GM19023 (cell line): Measurements from ENCODE around the gene TGFB3.

Source experiments
- ATAC-seq: cut with Tn5 transposase; IDR thresholded peaks from one replicate; pipeline ENCODE4 v1.9.1; 2021; ENCODE audit warnings: mild to moderate bottlenecking, moderate library complexity; ENCODE audit not compliant: unreplicated experiment

The TGFB3 gene

GRCh38 chr14:75909630-75910029 is 72.2 kb downstream of the TGFB3 start:
- no peak for ATAC-seq
